ENCODE measurements around the gene CLCA4. TPM values are rescaled to one million over a fixed set of nuclear protein-coding genes. Genes with fewer than 3 reads are reported as not detected.

CLCA4 gene
- total RNA-seq, 1 experiment from 2014 or later: not detected

DNA sequence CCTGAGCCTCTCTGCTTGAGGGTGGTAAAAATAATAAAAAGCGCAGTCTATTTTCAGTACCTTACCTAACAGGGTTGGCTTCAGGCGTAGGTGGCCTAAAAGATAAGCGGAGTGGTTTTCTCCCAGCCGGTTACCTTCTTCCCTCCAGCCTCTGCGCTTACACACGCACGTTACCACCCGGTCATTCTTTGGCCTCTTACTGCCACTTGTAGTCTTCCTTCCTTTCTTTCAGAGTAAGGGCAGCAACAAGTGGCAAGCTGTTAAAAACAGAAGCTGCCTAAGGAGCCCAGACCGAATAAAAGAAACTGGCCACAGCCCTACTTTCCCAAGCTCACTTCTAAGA is 42.8 kb upstream of the CLCA4 start:
- Mint-ChIP-seq H3K27me3 (ENCODE audit: low read depth) (no peaks in the 10 kb centered on the region; the same call in 1 of the 2 replicates), H3K9me3 (peaks cover 11% of the 10 kb centered on the region), H3K36me3 (no peaks in the 10 kb centered on the region), H3K4me3 (peak overlapping the region; percentile 87), H3K4me1 (peaks cover 46% of the 10 kb centered on the region), H3K27ac (0 out of 2 replicates have a peak overlapping the region, but pooled peaks have one; percentile 38)
- ChIA-PET POLR2A (interaction anchor here (1.5 kb wide), 1 partner anchor 200 kb away, joined by 4 read pairs; the partner anchor contains the start of gene SH3GLB1), CTCF (interaction anchor here (0.6 to 2.0 kb wide), 7 partner anchors 32 to 249 kb away, joined by 3 to 6 read pairs (median 5); partner anchors contain the start of gene SH3GLB1)
- TF ChIP-seq, protein P1, sequence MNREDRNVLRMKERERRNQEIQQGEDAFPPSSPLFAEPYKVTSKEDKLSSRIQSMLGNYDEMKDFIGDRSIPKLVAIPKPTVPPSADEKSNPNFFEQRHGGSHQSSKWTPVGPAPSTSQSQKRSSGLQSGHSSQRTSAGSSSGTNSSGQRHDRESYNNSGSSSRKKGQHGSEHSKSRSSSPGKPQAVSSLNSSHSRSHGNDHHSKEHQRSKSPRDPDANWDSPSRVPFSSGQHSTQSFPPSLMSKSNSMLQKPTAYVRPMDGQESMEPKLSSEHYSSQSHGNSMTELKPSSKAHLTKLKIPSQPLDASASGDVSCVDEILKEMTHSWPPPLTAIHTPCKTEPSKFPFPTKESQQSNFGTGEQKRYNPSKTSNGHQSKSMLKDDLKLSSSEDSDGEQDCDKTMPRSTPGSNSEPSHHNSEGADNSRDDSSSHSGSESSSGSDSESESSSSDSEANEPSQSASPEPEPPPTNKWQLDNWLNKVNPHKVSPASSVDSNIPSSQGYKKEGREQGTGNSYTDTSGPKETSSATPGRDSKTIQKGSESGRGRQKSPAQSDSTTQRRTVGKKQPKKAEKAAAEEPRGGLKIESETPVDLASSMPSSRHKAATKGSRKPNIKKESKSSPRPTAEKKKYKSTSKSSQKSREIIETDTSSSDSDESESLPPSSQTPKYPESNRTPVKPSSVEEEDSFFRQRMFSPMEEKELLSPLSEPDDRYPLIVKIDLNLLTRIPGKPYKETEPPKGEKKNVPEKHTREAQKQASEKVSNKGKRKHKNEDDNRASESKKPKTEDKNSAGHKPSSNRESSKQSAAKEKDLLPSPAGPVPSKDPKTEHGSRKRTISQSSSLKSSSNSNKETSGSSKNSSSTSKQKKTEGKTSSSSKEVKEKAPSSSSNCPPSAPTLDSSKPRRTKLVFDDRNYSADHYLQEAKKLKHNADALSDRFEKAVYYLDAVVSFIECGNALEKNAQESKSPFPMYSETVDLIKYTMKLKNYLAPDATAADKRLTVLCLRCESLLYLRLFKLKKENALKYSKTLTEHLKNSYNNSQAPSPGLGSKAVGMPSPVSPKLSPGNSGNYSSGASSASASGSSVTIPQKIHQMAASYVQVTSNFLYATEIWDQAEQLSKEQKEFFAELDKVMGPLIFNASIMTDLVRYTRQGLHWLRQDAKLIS (CRISPR knock-in tag; IDR thresholded peaks at IDR 0.05; ENCODE audit: borderline replicate concordance): no peak
- TF ChIP-seq JAZF1 (CRISPR knock-in tag; IDR thresholded peaks at IDR 0.05): no peak
- no peak for ATAC-seq
- DNase-seq (ENCODE audit: low spot score): no peak

DNA sequence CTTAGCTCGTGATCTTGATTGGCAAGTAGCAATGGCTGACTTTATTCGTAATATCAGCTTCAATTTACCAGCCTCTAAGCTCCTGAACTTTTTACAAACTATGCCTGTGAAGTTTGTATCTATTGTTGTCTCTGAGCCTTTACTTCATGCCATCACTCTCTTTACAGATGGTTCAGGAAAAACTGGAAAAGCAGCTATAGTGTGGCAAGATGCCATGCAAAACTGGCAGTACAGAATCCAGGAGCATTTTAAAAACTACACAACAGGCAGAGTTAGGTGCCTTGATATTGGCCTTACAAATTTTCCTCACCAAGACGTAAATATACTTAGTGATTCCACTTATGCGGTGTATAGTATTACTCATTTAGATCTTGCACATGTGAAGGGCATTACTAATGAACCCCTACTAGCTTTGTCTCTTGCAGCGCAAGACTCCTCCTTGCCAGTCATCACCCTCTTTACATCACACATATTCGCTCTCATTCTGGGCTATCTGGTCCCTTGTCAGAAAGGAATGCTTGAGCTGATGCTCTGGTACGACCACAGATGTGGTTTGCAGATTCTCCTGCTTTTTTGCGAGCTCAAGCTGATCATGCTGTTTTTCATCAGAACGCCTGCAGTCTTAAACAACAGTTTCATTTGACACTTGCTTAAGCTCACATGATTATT is 41.8 kb upstream of the CLCA4 start:
- no peaks in the 10 kb centered on the region for H3K36me3 Mint-ChIP-seq
- ChIA-PET CTCF (interaction anchor here (0.6 to 2.0 kb wide), 9 partner anchors 109 to 249 kb away, joined by 4 to 7 read pairs (median 5); partner anchors contain the start of genes ODF2L and SH3GLB1), POLR2A (interaction anchor here (1.5 kb wide), 1 partner anchor 200 kb away, joined by 4 read pairs; the partner anchor contains the start of gene SH3GLB1)
- TF ChIP-seq, protein P2, sequence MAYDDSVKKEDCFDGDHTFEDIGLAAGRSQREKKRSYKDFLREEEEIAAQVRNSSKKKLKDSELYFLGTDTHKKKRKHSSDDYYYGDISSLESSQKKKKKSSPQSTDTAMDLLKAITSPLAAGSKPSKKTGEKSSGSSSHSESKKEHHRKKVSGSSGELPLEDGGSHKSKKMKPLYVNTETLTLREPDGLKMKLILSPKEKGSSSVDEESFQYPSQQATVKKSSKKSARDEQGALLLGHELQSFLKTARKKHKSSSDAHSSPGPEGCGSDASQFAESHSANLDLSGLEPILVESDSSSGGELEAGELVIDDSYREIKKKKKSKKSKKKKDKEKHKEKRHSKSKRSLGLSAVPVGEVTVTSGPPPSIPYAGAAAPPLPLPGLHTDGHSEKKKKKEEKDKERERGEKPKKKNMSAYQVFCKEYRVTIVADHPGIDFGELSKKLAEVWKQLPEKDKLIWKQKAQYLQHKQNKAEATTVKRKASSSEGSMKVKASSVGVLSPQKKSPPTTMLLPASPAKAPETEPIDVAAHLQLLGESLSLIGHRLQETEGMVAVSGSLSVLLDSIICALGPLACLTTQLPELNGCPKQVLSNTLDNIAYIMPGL (CRISPR knock-in tag; IDR thresholded peaks at IDR 0.05): no peak
- TF ChIP-seq, protein P3, sequence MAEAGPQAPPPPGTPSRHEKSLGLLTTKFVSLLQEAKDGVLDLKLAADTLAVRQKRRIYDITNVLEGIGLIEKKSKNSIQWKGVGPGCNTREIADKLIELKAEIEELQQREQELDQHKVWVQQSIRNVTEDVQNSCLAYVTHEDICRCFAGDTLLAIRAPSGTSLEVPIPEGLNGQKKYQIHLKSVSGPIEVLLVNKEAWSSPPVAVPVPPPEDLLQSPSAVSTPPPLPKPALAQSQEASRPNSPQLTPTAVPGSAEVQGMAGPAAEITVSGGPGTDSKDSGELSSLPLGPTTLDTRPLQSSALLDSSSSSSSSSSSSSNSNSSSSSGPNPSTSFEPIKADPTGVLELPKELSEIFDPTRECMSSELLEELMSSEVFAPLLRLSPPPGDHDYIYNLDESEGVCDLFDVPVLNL (CRISPR knock-in tag; IDR thresholded peaks at IDR 0.05; ENCODE audit: borderline replicate concordance, low read depth): no peak
- TF ChIP-seq, protein P4, sequence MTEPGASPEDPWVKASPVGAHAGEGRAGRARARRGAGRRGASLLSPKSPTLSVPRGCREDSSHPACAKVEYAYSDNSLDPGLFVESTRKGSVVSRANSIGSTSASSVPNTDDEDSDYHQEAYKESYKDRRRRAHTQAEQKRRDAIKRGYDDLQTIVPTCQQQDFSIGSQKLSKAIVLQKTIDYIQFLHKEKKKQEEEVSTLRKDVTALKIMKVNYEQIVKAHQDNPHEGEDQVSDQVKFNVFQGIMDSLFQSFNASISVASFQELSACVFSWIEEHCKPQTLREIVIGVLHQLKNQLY (CRISPR knock-in tag; IDR thresholded peaks at IDR 0.05): no peak
- TF ChIP-seq SP1 (CRISPR knock-in tag; conservative IDR thresholded peaks at IDR 0.05) (no peak), CREB1 (CRISPR knock-in tag; IDR thresholded peaks at IDR 0.05) (no peak), ZNF317 (CRISPR knock-in tag; IDR thresholded peaks at IDR 0.05; ENCODE audit: borderline replicate concordance, low read depth) (no peak), GTF2I (CRISPR knock-in tag; conservative IDR thresholded peaks at IDR 0.05) (no peak), JUN (CRISPR knock-in tag; IDR thresholded peaks at IDR 0.05) (no peak), FOXJ3 (CRISPR knock-in tag; IDR thresholded peaks at IDR 0.05; ENCODE audit: borderline replicate concordance) (no peak), PRRX2 (CRISPR knock-in tag; IDR thresholded peaks at IDR 0.05) (no peak)
- TF ChIP-seq, protein P5, sequence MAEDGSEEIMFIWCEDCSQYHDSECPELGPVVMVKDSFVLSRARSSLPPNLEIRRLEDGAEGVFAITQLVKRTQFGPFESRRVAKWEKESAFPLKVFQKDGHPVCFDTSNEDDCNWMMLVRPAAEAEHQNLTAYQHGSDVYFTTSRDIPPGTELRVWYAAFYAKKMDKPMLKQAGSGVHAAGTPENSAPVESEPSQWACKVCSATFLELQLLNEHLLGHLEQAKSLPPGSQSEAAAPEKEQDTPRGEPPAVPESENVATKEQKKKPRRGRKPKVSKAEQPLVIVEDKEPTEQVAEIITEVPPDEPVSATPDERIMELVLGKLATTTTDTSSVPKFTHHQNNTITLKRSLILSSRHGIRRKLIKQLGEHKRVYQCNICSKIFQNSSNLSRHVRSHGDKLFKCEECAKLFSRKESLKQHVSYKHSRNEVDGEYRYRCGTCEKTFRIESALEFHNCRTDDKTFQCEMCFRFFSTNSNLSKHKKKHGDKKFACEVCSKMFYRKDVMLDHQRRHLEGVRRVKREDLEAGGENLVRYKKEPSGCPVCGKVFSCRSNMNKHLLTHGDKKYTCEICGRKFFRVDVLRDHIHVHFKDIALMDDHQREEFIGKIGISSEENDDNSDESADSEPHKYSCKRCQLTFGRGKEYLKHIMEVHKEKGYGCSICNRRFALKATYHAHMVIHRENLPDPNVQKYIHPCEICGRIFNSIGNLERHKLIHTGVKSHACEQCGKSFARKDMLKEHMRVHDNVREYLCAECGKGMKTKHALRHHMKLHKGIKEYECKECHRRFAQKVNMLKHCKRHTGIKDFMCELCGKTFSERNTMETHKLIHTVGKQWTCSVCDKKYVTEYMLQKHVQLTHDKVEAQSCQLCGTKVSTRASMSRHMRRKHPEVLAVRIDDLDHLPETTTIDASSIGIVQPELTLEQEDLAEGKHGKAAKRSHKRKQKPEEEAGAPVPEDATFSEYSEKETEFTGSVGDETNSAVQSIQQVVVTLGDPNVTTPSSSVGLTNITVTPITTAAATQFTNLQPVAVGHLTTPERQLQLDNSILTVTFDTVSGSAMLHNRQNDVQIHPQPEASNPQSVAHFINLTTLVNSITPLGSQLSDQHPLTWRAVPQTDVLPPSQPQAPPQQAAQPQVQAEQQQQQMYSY (CRISPR knock-in tag; IDR thresholded peaks at IDR 0.05): no peak
- TF ChIP-seq, protein P6, sequence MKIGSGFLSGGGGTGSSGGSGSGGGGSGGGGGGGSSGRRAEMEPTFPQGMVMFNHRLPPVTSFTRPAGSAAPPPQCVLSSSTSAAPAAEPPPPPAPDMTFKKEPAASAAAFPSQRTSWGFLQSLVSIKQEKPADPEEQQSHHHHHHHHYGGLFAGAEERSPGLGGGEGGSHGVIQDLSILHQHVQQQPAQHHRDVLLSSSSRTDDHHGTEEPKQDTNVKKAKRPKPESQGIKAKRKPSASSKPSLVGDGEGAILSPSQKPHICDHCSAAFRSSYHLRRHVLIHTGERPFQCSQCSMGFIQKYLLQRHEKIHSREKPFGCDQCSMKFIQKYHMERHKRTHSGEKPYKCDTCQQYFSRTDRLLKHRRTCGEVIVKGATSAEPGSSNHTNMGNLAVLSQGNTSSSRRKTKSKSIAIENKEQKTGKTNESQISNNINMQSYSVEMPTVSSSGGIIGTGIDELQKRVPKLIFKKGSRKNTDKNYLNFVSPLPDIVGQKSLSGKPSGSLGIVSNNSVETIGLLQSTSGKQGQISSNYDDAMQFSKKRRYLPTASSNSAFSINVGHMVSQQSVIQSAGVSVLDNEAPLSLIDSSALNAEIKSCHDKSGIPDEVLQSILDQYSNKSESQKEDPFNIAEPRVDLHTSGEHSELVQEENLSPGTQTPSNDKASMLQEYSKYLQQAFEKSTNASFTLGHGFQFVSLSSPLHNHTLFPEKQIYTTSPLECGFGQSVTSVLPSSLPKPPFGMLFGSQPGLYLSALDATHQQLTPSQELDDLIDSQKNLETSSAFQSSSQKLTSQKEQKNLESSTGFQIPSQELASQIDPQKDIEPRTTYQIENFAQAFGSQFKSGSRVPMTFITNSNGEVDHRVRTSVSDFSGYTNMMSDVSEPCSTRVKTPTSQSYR (CRISPR knock-in tag; IDR thresholded peaks at IDR 0.05): no peak
- no peaks in the 10 kb centered on the region; the same call in 1 of the 2 replicates for H3K27me3 Mint-ChIP-seq (ENCODE audit: low read depth)
- DNase-seq (ENCODE audit: low spot score) (no peak), ATAC-seq (no peak)
- no peak overlapping the region for H3K27ac Mint-ChIP-seq
- peaks cover 46% of the 10 kb centered on the region for H3K4me1 Mint-ChIP-seq
- no peak overlapping the region for H3K4me3 Mint-ChIP-seq
- 0 out of 2 replicates have a peak, but pooled peaks cover 13% of the 10 kb centered on the region for H3K9me3 Mint-ChIP-seq

Measured in WTC11 (cell line).